Astrocyte of the spinal cord (primary cell): ENCODE measurements around the gene PAQR8.

Experiments
- DNase-seq: peaks from one replicate; pipeline ENCODE4 v3.0.0; 2011; ENCODE audit warnings: low read depth, low spot score
- H3K4me3 ChIP-seq: 2 replicates; pipeline ENCODE4 v1.5.1; 2011; ENCODE audit warnings: low read depth, mild to moderate bottlenecking, low read length, moderate library complexity
- CTCF ChIP-seq: IDR thresholded peaks from 2 replicates; pipeline ENCODE4 v1.5.1; 2012; ENCODE audit warnings: low read depth, mild to moderate bottlenecking, low read length, inconsistent platforms
- in situ Hi-C: cut with HindIII; loops from 2 replicates; pipeline ENCODE4 v1.10.0; 2017; ENCODE audit warnings: low sequenced_read_pairs

Gene PAQR8

GRCh38 chr6:52333840-52334200 lies 28.1 kb upstream of the PAQR8 start:
- TF ChIP-seq CTCF: no peak
- no peak overlapping the region for H3K4me3 ChIP-seq
- in situ Hi-C loops: no loop called here
- no peak for DNase-seq

- no peak for TF ChIP-seq CTCF
- in situ Hi-C loops: no loop called here
- no peak for DNase-seq
- no peak overlapping the region for H3K4me3 ChIP-seq
Observed at GRCh38 chr6:52335576-52335975, 26.4 kb upstream of the PAQR8 start.

- H3K4me3 ChIP-seq: no peak overlapping the region
- no peak for TF ChIP-seq CTCF
- in situ Hi-C loops: no loop called here
- DNase-seq: no peak
Observed at GRCh38 chr6:52336919-52337561, 24.9 kb upstream of the PAQR8 start.

- no peak for TF ChIP-seq CTCF
- no peak for DNase-seq
- no peak overlapping the region for H3K4me3 ChIP-seq
- in situ Hi-C loops: no loop called here
Observed at GRCh38 chr6:52337633-52338290, 24.2 kb upstream of the PAQR8 start.

- TF ChIP-seq CTCF: no peak
- H3K4me3 ChIP-seq: no peak overlapping the region
- no peak for DNase-seq
- in situ Hi-C loops: no loop called here
Observed at GRCh38 chr6:52340603-52340880, 21.4 kb upstream of the PAQR8 start.

GRCh38 chr6:52341561-52342260 lies 20.2 kb upstream of the PAQR8 start:
- in situ Hi-C loops: no loop called here
- no peak for DNase-seq
- TF ChIP-seq CTCF: no peak
- no peak overlapping the region for H3K4me3 ChIP-seq
